RWPE2 (cell line): ENCODE measurements around the gene SPAAR.

ENCODE experiments used
- ATAC-seq: fragments of 200-7000 bp; cut with Tn5 transposase; 3 replicates; pipeline ENCODE4 v1.9.1; 2021; ENCODE audit warnings: low read depth
- DNase-seq: peaks from one replicate; pipeline ENCODE4 v3.0.0-alpha.2; 2020; ENCODE audit warnings: low spot score
- H3K27ac ChIP-seq: fragments of 450-650 bp; 2 replicates; pipeline ENCODE4 v1.5.1; 2017; ENCODE audit warnings: mild to moderate bottlenecking; ENCODE audit not compliant: poor library complexity, severe bottlenecking
- H3K27me3 ChIP-seq: fragments of 250-450 bp; sonication (Bioruptor Pico); 2 replicates; pipeline ENCODE4 v1.5.1; 2021; ENCODE audit warnings: mild to moderate bottlenecking, moderate library complexity; ENCODE audit not compliant: insufficient read depth, poor library complexity, severe bottlenecking
- H3K36me3 ChIP-seq: fragments of 250-450 bp; sonication (Bioruptor Pico); 2 replicates; pipeline ENCODE4 v1.5.1; 2020; ENCODE audit warnings: low read depth, mild to moderate bottlenecking, moderate library complexity
- H3K4me1 ChIP-seq: fragments of 250-450 bp; sonication (Bioruptor Pico); 2 replicates; pipeline ENCODE4 v1.5.1; 2021; ENCODE audit warnings: mild to moderate bottlenecking, moderate library complexity; ENCODE audit not compliant: insufficient read depth, poor library complexity, severe bottlenecking
- H3K4me3 ChIP-seq: fragments of 250-450 bp; sonication (Bioruptor Pico); 2 replicates; pipeline ENCODE4 v1.5.1; 2021; ENCODE audit warnings: mild to moderate bottlenecking, moderate library complexity; ENCODE audit not compliant: severe bottlenecking
- H3K9me3 ChIP-seq: fragments of 250-450 bp; sonication (Bioruptor Pico); 2 replicates; pipeline ENCODE4 v1.5.1; 2021; ENCODE audit warnings: mild to moderate bottlenecking, moderate library complexity; ENCODE audit not compliant: severe bottlenecking
- TF ChIP-seq, protein P1 (sequence below): fragments of 450-650 bp; IDR thresholded peaks from one replicate; pipeline ENCODE4 v1.5.1; 2017; ENCODE audit warnings: mild to moderate bottlenecking, moderate library complexity; ENCODE audit not compliant: poor library complexity, severe bottlenecking

The SPAAR gene

DNA sequence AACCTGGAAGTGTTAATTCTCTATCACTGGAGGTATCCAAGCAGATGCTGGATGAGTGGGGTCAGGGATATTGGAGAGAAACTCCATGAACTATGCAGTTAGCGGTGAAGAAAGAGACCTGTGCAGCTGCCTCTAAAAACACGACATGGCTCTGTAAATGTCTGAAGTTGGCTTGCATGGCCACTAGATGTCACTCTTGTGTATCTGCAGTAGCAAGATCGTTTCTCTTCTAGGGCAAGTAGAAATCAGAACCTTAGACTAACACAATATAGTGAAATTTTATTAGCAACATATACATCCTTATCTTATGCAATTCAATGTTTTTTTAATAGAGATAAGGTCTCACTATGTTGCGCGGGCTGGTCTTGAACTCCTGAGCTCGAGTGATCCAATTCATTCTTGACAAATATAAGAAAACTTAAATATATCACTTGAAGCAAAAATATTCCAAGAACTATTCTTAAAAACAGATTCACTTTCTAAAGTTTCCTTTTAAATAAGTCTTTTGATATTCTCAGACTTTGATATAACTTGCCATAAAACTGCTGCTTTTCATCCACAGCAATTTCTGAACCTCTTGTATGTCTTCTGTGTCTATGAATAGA is 45.8 kb downstream of the SPAAR start:
- no peaks in the 10 kb centered on the region for H3K9me3 ChIP-seq
- no peak overlapping the region for H3K4me3 ChIP-seq
- H3K27me3 ChIP-seq: no peaks in the 10 kb centered on the region
- peaks cover 6% of the 10 kb centered on the region for H3K4me1 ChIP-seq
- DNase-seq: no peak
- ATAC-seq: peak; percentile 78
- no peak overlapping the region for H3K27ac ChIP-seq
- TF ChIP-seq, protein P1, sequence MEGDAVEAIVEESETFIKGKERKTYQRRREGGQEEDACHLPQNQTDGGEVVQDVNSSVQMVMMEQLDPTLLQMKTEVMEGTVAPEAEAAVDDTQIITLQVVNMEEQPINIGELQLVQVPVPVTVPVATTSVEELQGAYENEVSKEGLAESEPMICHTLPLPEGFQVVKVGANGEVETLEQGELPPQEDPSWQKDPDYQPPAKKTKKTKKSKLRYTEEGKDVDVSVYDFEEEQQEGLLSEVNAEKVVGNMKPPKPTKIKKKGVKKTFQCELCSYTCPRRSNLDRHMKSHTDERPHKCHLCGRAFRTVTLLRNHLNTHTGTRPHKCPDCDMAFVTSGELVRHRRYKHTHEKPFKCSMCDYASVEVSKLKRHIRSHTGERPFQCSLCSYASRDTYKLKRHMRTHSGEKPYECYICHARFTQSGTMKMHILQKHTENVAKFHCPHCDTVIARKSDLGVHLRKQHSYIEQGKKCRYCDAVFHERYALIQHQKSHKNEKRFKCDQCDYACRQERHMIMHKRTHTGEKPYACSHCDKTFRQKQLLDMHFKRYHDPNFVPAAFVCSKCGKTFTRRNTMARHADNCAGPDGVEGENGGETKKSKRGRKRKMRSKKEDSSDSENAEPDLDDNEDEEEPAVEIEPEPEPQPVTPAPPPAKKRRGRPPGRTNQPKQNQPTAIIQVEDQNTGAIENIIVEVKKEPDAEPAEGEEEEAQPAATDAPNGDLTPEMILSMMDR: peak; percentile 96
- H3K36me3 ChIP-seq: no peaks in the 10 kb centered on the region

DNA sequence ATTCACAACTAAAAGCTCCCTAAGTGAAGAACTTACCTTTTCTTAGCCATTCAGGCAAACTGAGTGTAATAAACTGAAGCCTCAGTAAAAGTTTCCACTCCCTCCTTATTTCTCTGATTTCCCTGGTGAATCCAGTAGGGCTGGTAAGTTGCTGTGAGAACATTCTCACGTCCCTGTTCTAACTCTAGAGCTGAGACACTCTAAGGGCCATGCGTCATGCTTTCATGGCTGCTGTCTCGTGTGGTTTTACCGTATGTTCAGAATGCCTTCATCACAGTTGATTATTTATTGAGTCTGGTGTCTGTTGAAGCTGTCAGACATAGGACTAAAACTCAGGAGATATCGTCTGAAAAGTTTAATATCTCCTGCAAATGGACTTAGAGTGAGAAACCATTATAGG is 47.4 kb downstream of the SPAAR start:
- Histone ChIP-seq H3K36me3 (no peaks in the 10 kb centered on the region), H3K27ac (no peak overlapping the region), H3K4me1 (peaks cover 3% of the 10 kb centered on the region), H3K4me3 (no peak overlapping the region), H3K9me3 (no peaks in the 10 kb centered on the region), H3K27me3 (no peaks in the 10 kb centered on the region)
- TF ChIP-seq, protein P1: no peak
- ATAC-seq (no peak), DNase-seq (no peak)

DNA sequence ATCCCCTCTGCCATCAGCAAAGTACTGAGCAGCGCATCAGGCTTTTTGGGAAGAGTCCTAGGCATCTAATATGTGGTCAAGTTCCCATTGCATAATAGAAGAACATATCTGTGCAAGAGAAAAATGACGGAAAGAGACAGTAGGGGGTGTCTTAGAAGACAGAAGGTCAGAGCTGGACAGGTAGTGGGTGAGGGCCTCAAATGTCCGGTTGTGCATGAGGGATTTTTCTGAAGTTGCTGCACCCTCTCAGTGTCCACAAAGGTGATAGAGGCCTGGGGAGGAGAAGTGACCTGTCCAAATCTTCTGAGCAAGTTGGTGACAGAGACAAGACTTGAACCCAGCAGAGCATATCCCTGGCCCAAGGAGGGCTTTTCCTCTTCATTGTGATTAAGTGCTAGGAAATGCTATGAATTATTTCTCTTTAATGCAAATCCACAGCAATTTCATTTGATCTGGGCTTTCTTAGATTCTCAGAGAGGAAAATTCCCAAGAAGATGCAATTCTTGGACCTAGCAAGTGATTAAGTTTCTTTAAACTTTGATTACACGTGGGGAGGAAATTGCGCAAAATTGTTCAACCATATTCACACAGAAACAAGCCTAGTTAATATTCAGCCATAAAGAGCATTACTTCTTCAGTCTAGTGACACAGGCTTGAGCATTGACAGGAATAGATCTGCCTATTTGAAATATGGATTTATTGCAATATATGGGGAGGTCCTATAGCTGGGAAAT is 49.0 kb downstream of the SPAAR start, which contains the start of gene OR2S2:
Gene OR2S2 (minus strand): TSS at position 51 of the 734 bp plus-strand sequence. CDS start 56 bp downstream, outside the sequence.
- no peak for ATAC-seq
- no peaks in the 10 kb centered on the region for H3K4me1 ChIP-seq

DNA sequence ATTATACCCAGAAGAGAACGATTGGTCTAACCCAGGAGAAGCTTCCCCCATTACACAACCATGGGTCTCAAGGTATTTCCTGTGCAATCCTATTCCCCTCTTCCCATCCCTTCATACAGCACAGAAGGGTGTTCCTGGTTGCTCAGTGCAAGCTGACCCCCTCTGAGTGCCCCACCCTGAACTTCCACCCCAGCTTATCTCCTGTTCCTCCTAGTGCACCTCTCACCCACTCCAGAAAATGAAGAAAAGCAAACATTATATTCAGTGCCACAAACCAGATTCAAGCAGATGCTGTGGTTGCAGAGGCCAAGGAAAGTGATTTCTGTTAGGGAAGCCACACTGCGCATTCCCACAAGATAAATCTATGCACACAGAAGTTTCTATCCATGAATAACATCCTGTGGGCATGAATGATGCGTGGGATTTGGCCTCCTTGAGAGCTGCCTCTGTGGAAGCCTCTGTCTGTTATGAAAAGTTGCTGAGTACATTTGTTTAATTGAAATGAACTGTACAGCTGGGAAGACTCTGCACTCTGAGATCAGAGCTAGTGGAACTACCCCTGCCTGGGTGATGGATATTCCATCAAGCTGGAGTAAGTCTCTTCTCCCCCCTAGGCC is 50.9 kb downstream of the SPAAR start:
- no peaks in the 10 kb centered on the region for H3K27me3 ChIP-seq
- no peak overlapping the region for H3K27ac ChIP-seq
- H3K36me3 ChIP-seq: no peaks in the 10 kb centered on the region
- H3K9me3 ChIP-seq: no peaks in the 10 kb centered on the region
- DNase-seq: no peak
- H3K4me1 ChIP-seq: no peaks in the 10 kb centered on the region
- H3K4me3 ChIP-seq: no peak overlapping the region
- TF ChIP-seq, protein P1: no peak
- ATAC-seq: no peak

More for the DNA sequence above, 49.0 kb downstream of the SPAAR start, which contains the start of gene OR2S2:
- no peak within 1 kb of the TSS for H3K27ac ChIP-seq
- TF ChIP-seq, protein P1: no peak
- H3K36me3 ChIP-seq: no peaks in the 10 kb centered on the region
- H3K9me3 ChIP-seq: no peaks in the 10 kb centered on the region
- no peak for DNase-seq
- H3K4me3 ChIP-seq: no peak within 1 kb of the TSS
- H3K27me3 ChIP-seq: no peaks in the 10 kb centered on the region
